ENCODE measurements around the gene CYP46A1. TPM values are rescaled to one million over a fixed set of nuclear protein-coding genes. Genes with fewer than 3 reads are reported as not detected.

The CYP46A1 gene
- total and polyA plus RNA-seq, 10 donors: 0.11 to 0.85 (median 0.32) TPM

GRCh38 chr14:99763527-99764221 lies 79.6 kb downstream of the CYP46A1 start:
- no peak for DNase-seq
- Histone ChIP-seq H3K4me1 (peaks cover 0 to 20% (median 5%) of the 10 kb centered on the region in 6 donors), H3K4me3 (no peak overlapping the region), H3K27me3 (replicated peaks in 1 of 7) (no peaks in the 10 kb centered on the region), H3K27ac (no peak overlapping the region), H3K36me3 (no peaks in the 10 kb centered on the region), H3K9me3 (no peaks in the 10 kb centered on the region)
- TF ChIP-seq POLR2A (IDR thresholded peaks at IDR 0.05): no peak
- no peak for TF ChIP-seq CTCF (IDR thresholded peaks at IDR 0.05 in 8 of 11, conservative IDR thresholded peaks at IDR 0.05 in 3 of 11)
- no peak for TF ChIP-seq POLR2AphosphoS5 (IDR thresholded peaks at IDR 0.05)
- 85 to 88% (median 86%) methylated on average over 13 of the region's 13 CpGs for WGBS, 5 donors
- intact Hi-C loops (cut with DNase I; ENCODE audit: low total_unique reads): no loop called here

- Histone ChIP-seq H3K27me3 (replicated peaks in 1 of 7) (no peaks in the 10 kb centered on the region), H3K4me1 (peaks cover 0 to 15% (median 3%) of the 10 kb centered on the region in 6 donors), H3K4me3 (no peak overlapping the region), H3K36me3 (no peaks in the 10 kb centered on the region), H3K27ac (no peak overlapping the region), H3K9me3 (no peaks in the 10 kb centered on the region)
- WGBS, 5 donors: 75 to 85% (median 83%) methylated on average over 9 to 11 of the region's 11 CpGs
- DNase-seq: no peak
- intact Hi-C loops (cut with DNase I; ENCODE audit: low total_unique reads): no loop called here
- TF ChIP-seq CTCF (IDR thresholded peaks at IDR 0.05 in 8 of 11, conservative IDR thresholded peaks at IDR 0.05 in 3 of 11) (no peak), POLR2A (IDR thresholded peaks at IDR 0.05) (no peak), POLR2AphosphoS5 (IDR thresholded peaks at IDR 0.05) (no peak)
Measured at GRCh38 chr14:99764222-99764706, 80.2 kb downstream of the CYP46A1 start.

- Histone ChIP-seq H3K4me3 (no peak overlapping the region), H3K36me3 (no peaks in the 10 kb centered on the region), H3K4me1 (no peaks in the 10 kb centered on the region), H3K27me3 (replicated peaks in 1 of 7) (peaks cover 0 to 1% (median 0%) of the 10 kb centered on the region in 7 donors), H3K9me3 (no peaks in the 10 kb centered on the region), H3K27ac (no peak overlapping the region)
- intact Hi-C loops (cut with DNase I; ENCODE audit: low total_unique reads): no loop called here
- DNase-seq: no peak
- WGBS, 5 donors: 80 to 88% (median 85%) methylated on average over 6 of the region's 6 CpGs
- TF ChIP-seq POLR2A (IDR thresholded peaks at IDR 0.05) (no peak), POLR2AphosphoS5 (IDR thresholded peaks at IDR 0.05) (no peak), CTCF (IDR thresholded peaks at IDR 0.05 in 8 of 11, conservative IDR thresholded peaks at IDR 0.05 in 3 of 11) (no peak)
Measured at GRCh38 chr14:99768381-99768780, 84.3 kb downstream of the CYP46A1 start.

- Histone ChIP-seq H3K27me3 (replicated peaks in 1 of 7) (peaks cover 0 to 9% (median 0%) of the 10 kb centered on the region in 7 donors), H3K36me3 (no peaks in the 10 kb centered on the region), H3K4me3 (no peak overlapping the region), H3K9me3 (no peaks in the 10 kb centered on the region), H3K4me1 (peaks cover 0 to 5% (median 0%) of the 10 kb centered on the region in 6 donors), H3K27ac (no peak overlapping the region)
- intact Hi-C loops (cut with DNase I; ENCODE audit: low total_unique reads): no loop called here
- WGBS, 5 donors: 89 to 94% (median 91%) methylated on average over 4 to 6 of the region's 6 CpGs
- no peak for DNase-seq
- TF ChIP-seq CTCF (IDR thresholded peaks at IDR 0.05 in 8 of 11, conservative IDR thresholded peaks at IDR 0.05 in 3 of 11): no peak
- TF ChIP-seq POLR2A (IDR thresholded peaks at IDR 0.05): no peak
- no peak for TF ChIP-seq POLR2AphosphoS5 (IDR thresholded peaks at IDR 0.05)
Measured at GRCh38 chr14:99769123-99769522, 85.0 kb downstream of the CYP46A1 start.
